HL-60 (cell line): Measurements from ENCODE around the gene TP73.

ENCODE experiments used
- DNase-seq, 2 experiments: peaks; one replicate each; pipeline ENCODE4 v3.0.0-alpha.2; 2010 to 2020; ENCODE audit warnings: low read depth in 1 of 2, low spot score in 1 of 2
- H3K27ac ChIP-seq: fragments of 250-450 bp; sonication (Bioruptor Pico); replicated peaks from 2 replicates; pipeline ENCODE4 v1.5.1; 2020; ENCODE audit warnings: mild to moderate bottlenecking, moderate library complexity
- H3K27me3 ChIP-seq: fragments of 250-450 bp; sonication (Bioruptor Pico); 2 replicates; pipeline ENCODE4 v1.5.1; 2021; ENCODE audit warnings: mild to moderate bottlenecking, moderate library complexity; ENCODE audit not compliant: insufficient read depth, poor library complexity, severe bottlenecking
- H3K4me3 ChIP-seq: replicated peaks from 2 replicates; pipeline ENCODE4 v1.5.1; 2011; ENCODE audit warnings: mild to moderate bottlenecking, control low read depth, low read length; ENCODE audit not compliant: insufficient read depth
- CTCF ChIP-seq: IDR thresholded peaks from one replicate; pipeline ENCODE4 v1.5.1; 2011; ENCODE audit warnings: low read length, control low read depth, inconsistent platforms; ENCODE audit not compliant: insufficient read depth
- GABPA ChIP-seq: IDR thresholded peaks from 2 replicates; pipeline ENCODE4 v1.6.1; 2012; ENCODE audit warnings: low read depth
- POLR2AphosphoS5 ChIP-seq: IDR thresholded peaks from 2 replicates; pipeline ENCODE4 v1.6.1; 2012; ENCODE audit warnings: low read depth
- SPI1 ChIP-seq: IDR thresholded peaks from 2 replicates; pipeline ENCODE4 v1.6.1; 2012; ENCODE audit warnings: low read depth, mild to moderate bottlenecking, borderline replicate concordance
- TF ChIP-seq, protein P1 (sequence below): IDR thresholded peaks from 2 replicates; pipeline ENCODE4 v1.6.1; 2012; ENCODE audit warnings: low read depth; ENCODE audit not compliant: insufficient replicate concordance

TP73 gene

GRCh38 chr1:3678361-3679097 is 26.2 kb downstream of the TP73 start:
- Histone ChIP-seq H3K4me3 (no peak overlapping the region), H3K27ac (peak overlapping the region; percentile 92), H3K27me3 (no peaks in the 10 kb centered on the region)
- peak; percentile 69 to 77 for DNase-seq
- TF ChIP-seq GABPA, result peak; percentile 32; the same call in 1 of the 2 replicates
- TF ChIP-seq, protein P1, sequence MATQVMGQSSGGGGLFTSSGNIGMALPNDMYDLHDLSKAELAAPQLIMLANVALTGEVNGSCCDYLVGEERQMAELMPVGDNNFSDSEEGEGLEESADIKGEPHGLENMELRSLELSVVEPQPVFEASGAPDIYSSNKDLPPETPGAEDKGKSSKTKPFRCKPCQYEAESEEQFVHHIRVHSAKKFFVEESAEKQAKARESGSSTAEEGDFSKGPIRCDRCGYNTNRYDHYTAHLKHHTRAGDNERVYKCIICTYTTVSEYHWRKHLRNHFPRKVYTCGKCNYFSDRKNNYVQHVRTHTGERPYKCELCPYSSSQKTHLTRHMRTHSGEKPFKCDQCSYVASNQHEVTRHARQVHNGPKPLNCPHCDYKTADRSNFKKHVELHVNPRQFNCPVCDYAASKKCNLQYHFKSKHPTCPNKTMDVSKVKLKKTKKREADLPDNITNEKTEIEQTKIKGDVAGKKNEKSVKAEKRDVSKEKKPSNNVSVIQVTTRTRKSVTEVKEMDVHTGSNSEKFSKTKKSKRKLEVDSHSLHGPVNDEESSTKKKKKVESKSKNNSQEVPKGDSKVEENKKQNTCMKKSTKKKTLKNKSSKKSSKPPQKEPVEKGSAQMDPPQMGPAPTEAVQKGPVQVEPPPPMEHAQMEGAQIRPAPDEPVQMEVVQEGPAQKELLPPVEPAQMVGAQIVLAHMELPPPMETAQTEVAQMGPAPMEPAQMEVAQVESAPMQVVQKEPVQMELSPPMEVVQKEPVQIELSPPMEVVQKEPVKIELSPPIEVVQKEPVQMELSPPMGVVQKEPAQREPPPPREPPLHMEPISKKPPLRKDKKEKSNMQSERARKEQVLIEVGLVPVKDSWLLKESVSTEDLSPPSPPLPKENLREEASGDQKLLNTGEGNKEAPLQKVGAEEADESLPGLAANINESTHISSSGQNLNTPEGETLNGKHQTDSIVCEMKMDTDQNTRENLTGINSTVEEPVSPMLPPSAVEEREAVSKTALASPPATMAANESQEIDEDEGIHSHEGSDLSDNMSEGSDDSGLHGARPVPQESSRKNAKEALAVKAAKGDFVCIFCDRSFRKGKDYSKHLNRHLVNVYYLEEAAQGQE, result no peak

GRCh38 chr1:3679098-3679555 is 26.8 kb downstream of the TP73 start:
- DNase-seq, result peak in 1 of 2 experiments; percentile 18
- Histone ChIP-seq H3K4me3 (no peak overlapping the region), H3K27me3 (no peaks in the 10 kb centered on the region), H3K27ac (peak overlapping the region; percentile 92)
- TF ChIP-seq SPI1, result no peak
- no peak for TF ChIP-seq GABPA
- TF ChIP-seq, protein P1, result no peak
- TF ChIP-seq POLR2AphosphoS5, result no peak
- no peak for TF ChIP-seq CTCF

GRCh38 chr1:3679799-3680453 is 27.6 kb downstream of the TP73 start:
- no peak for DNase-seq
- H3K27me3 ChIP-seq, result no peaks in the 10 kb centered on the region
- TF ChIP-seq SPI1 (no peak), POLR2AphosphoS5 (no peak), GABPA (no peak), CTCF (no peak)
- TF ChIP-seq, protein P1, result no peak
- H3K4me3 ChIP-seq, result no peak overlapping the region
- no peak overlapping the region for H3K27ac ChIP-seq
